Middle frontal gyrus (tissue), 1 donor: ENCODE results near the gene EHD4.

Experiments used
- DNase-seq: peaks from one replicate; pipeline ENCODE4 v3.0.0-alpha.2; 2015; ENCODE audit warnings: low spot score; ENCODE audit errors: extremely low spot score

The EHD4 gene

GRCh38 chr15:41881920-41882688, 90.3 kb downstream of the EHD4 start:
- no peak for DNase-seq

GRCh38 chr15:41881550-41881919, 90.8 kb downstream of the EHD4 start:
- DNase-seq = no peak

- no peak for DNase-seq
Measured at GRCh38 chr15:41881086-41881485, 91.3 kb downstream of the EHD4 start.

GRCh38 chr15:41880156-41880877, 92.0 kb downstream of the EHD4 start:
- no peak for DNase-seq

- no peak for DNase-seq
Measured at GRCh38 chr15:41879321-41879845, 93.0 kb downstream of the EHD4 start.

- no peak for DNase-seq
Measured at GRCh38 chr15:41878355-41878699, 94.0 kb downstream of the EHD4 start.

GRCh38 chr15:41877631-41878354, 94.6 kb downstream of the EHD4 start:
- DNase-seq = no peak

- DNase-seq = no peak
Measured at GRCh38 chr15:41876689-41877088, 95.7 kb downstream of the EHD4 start.

GRCh38 chr15:41876007-41876406, 96.3 kb downstream of the EHD4 start:
- no peak for DNase-seq

GRCh38 chr15:41874736-41875135, 97.6 kb downstream of the EHD4 start:
- DNase-seq = no peak

GRCh38 chr15:41873711-41874110, 98.6 kb downstream of the EHD4 start:
- no peak for DNase-seq

- DNase-seq = no peak
Measured at GRCh38 chr15:41872166-41872747, 100.1 kb downstream of the EHD4 start.

- DNase-seq = no peak
Measured at GRCh38 chr15:41871175-41871905, 101.0 kb downstream of the EHD4 start.

GRCh38 chr15:41870689-41871081, 101.7 kb downstream of the EHD4 start:
- no peak for DNase-seq

GRCh38 chr15:41869770-41870688, 102.3 kb downstream of the EHD4 start:
- DNase-seq = no peak

GRCh38 chr15:41868321-41868720, 104.0 kb downstream of the EHD4 start:
- no peak for DNase-seq

- DNase-seq = no peak
Measured at GRCh38 chr15:41866872-41867579, 105.3 kb downstream of the EHD4 start.

GRCh38 chr15:41866263-41866703, 106.1 kb downstream of the EHD4 start:
- no peak for DNase-seq

GRCh38 chr15:41865490-41866055, 106.8 kb downstream of the EHD4 start:
- no peak for DNase-seq
